WTC11 (cell line): ENCODE data around the gene ALDH16A1. TPM values are rescaled to one million over a fixed set of nuclear protein-coding genes. Genes with fewer than 3 reads are reported as not detected.

Experiments used
- ATAC-seq: fragments of 200-7000 bp; cut with Tn5 transposase; 2 replicates; pipeline ENCODE4 v1.10.0; 2021; ENCODE audit warnings: mild to moderate bottlenecking, moderate library complexity
- CTCF ChIA-PET: fragments of 300-600 bp; sonication (Branson Sonifier 250); formaldehyde crosslinking; loops from one replicate; lab custom pipeline; 2021; ENCODE audit warnings: antibody characterized with exemption; lab: Charles Lee
- POLR2A ChIA-PET: fragments of 350-600 bp; sonication (Branson Sonifier 250); formaldehyde crosslinking; loops from one replicate; lab custom pipeline; 2021; ENCODE audit warnings: antibody characterized with exemption; lab: Charles Lee
- DNase-seq: peaks from one replicate; pipeline ENCODE4 v3.0.0; 2021; ENCODE audit warnings: low spot score
- H3K27ac Mint-ChIP-seq: 2 replicates; pipeline ENCODE4 v1.8.0; 2021; ENCODE audit warnings: mixed read lengths
- H3K27me3 Mint-ChIP-seq: 2 replicates; pipeline ENCODE4 v1.8.0; 2021; ENCODE audit warnings: low read depth, mild to moderate bottlenecking, moderate library complexity, mixed read lengths
- H3K36me3 Mint-ChIP-seq: 2 replicates; pipeline ENCODE4 v1.8.0; 2021; ENCODE audit warnings: mixed read lengths
- H3K4me1 Mint-ChIP-seq: 2 replicates; pipeline ENCODE4 v1.8.0; 2022; ENCODE audit warnings: mixed read lengths
- H3K4me3 Mint-ChIP-seq: 2 replicates; pipeline ENCODE4 v1.8.0; 2021; ENCODE audit warnings: mild to moderate bottlenecking, moderate library complexity, mixed read lengths
- H3K9me3 Mint-ChIP-seq: 2 replicates; pipeline ENCODE4 v1.8.0; 2021; ENCODE audit warnings: mixed read lengths
- AFF4 ChIP-seq: sonication (generic); formaldehyde crosslinking; IDR thresholded peaks from 2 replicates; pipeline ENCODE4 v1.8.1; 2023; ENCODE audit warnings: mild to moderate bottlenecking, missing genetic modification reagents, borderline replicate concordance
- ATF1 ChIP-seq: sonication (generic); formaldehyde crosslinking; IDR thresholded peaks from 2 replicates; pipeline ENCODE4 v1.8.1; 2023; ENCODE audit warnings: mild to moderate bottlenecking, moderate library complexity, missing genetic modification reagents
- CREB1 ChIP-seq: sonication (generic); formaldehyde crosslinking; IDR thresholded peaks from 2 replicates; pipeline ENCODE4 v1.8.0; 2023; ENCODE audit warnings: mild to moderate bottlenecking, missing genetic modification reagents
- ESRRA ChIP-seq: sonication (generic); formaldehyde crosslinking; IDR thresholded peaks from 2 replicates; pipeline ENCODE4 v1.8.1; 2022; ENCODE audit warnings: mild to moderate bottlenecking, missing genetic modification reagents, borderline replicate concordance
- GRHL2 ChIP-seq: fragments of 250-450 bp; sonication (Bioruptor Pico); IDR thresholded peaks from 2 replicates; pipeline ENCODE4 v1.8.0; 2022; ENCODE audit warnings: mild to moderate bottlenecking, moderate library complexity; ENCODE audit not compliant: insufficient replicate concordance, severe bottlenecking
- HMGA2 ChIP-seq: fragments of 250-450 bp; sonication (Bioruptor Pico); IDR thresholded peaks from 2 replicates; pipeline ENCODE4 v1.4.0; 2021; ENCODE audit warnings: mild to moderate bottlenecking, moderate library complexity
- ZNF121 ChIP-seq: sonication (generic); formaldehyde crosslinking; IDR thresholded peaks from 2 replicates; pipeline ENCODE4 v1.8.0; 2023; ENCODE audit warnings: missing genetic modification reagents
- ZNF416 ChIP-seq: fragments of 250-450 bp; sonication (Bioruptor Pico); IDR thresholded peaks from 2 replicates; pipeline ENCODE4 v1.9.0; 2021; ENCODE audit warnings: mild to moderate bottlenecking, inconsistent platforms
- ZNF425 ChIP-seq: fragments of 250-450 bp; sonication (Bioruptor Pico); conservative IDR thresholded peaks from 2 replicates; pipeline ENCODE4 v1.9.0; 2021; ENCODE audit warnings: mild to moderate bottlenecking
- total RNA-seq: library from RNA; stranded (reverse); gene quantifications from 3 replicates; pipeline ENCODE4 v1.2.3, GENCODE V29; 2021
- TF ChIP-seq, protein P1 (sequence below): sonication (generic); formaldehyde crosslinking; IDR thresholded peaks from 2 replicates; pipeline ENCODE4 v1.8.1; 2022; ENCODE audit warnings: mild to moderate bottlenecking, moderate library complexity, missing genetic modification reagents
- TF ChIP-seq, protein P2 (sequence below): fragments of 200-600 bp; IDR thresholded peaks from 2 replicates; pipeline ENCODE4 v1.8.0; 2022; ENCODE audit warnings: antibody characterized with exemption
- TF ChIP-seq, protein P3 (sequence below): fragments of 250-450 bp; sonication (Bioruptor Pico); IDR thresholded peaks from 2 replicates; pipeline ENCODE4 v2.1.2; 2022; ENCODE audit warnings: mild to moderate bottlenecking, moderate library complexity

Gene ALDH16A1
- total RNA-seq, 1 experiment from 2014 or later, result 44.3 TPM

- Mint-ChIP-seq H3K36me3 (peaks cover 14% of the 10 kb centered on the region), H3K4me3 (no peak overlapping the region)
- DNase-seq, result no peak
Observed at GRCh38 chr19:49502866-49503581, 50.0 kb downstream of the ALDH16A1 start.

GRCh38 chr19:49503582-49503962 is 50.5 kb downstream of the ALDH16A1 start:
- H3K36me3 Mint-ChIP-seq, result peaks cover 8% of the 10 kb centered on the region
- peaks cover 26% of the 10 kb centered on the region for H3K4me1 Mint-ChIP-seq
- POLR2A ChIA-PET, result interaction anchor here (1.0 to 1.4 kb wide), 3 partner anchors 42 to 348 kb away, joined by 3 to 5 read pairs (median 3); partner anchors contain the start of gene NOSIP
- no peak overlapping the region for H3K27ac Mint-ChIP-seq
- no peak overlapping the region for H3K4me3 Mint-ChIP-seq
- no peaks in the 10 kb centered on the region; the same call in 1 of the 2 replicates for H3K27me3 Mint-ChIP-seq
- H3K9me3 Mint-ChIP-seq, result no peaks in the 10 kb centered on the region
- CTCF ChIA-PET, result interaction anchor here (1.1 to 2.4 kb wide), 5 partner anchors 27 to 173 kb away, joined by 5 to 20 read pairs (median 5); partner anchors contain the start of gene PRMT1
- ATAC-seq, result no peak
- DNase-seq, result no peak
- TF ChIP-seq GRHL2 (CRISPR knock-in tag) (no peak), ZNF425 (CRISPR knock-in tag) (no peak), CREB1 (no peak)
- TF ChIP-seq, protein P1, sequence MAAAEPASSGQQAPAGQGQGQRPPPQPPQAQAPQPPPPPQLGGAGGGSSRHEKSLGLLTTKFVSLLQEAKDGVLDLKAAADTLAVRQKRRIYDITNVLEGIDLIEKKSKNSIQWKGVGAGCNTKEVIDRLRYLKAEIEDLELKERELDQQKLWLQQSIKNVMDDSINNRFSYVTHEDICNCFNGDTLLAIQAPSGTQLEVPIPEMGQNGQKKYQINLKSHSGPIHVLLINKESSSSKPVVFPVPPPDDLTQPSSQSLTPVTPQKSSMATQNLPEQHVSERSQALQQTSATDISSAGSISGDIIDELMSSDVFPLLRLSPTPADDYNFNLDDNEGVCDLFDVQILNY (CRISPR knock-in tag), result no peak
- TF ChIP-seq, all 79 proteins: peak for 0

More at GRCh38 chr19:49502866-49503581, 50.0 kb downstream of the ALDH16A1 start:
- no peak for TF ChIP-seq ZNF416 (CRISPR knock-in tag)
- no peak for TF ChIP-seq ESRRA (CRISPR knock-in tag)
- TF ChIP-seq, protein P2, sequence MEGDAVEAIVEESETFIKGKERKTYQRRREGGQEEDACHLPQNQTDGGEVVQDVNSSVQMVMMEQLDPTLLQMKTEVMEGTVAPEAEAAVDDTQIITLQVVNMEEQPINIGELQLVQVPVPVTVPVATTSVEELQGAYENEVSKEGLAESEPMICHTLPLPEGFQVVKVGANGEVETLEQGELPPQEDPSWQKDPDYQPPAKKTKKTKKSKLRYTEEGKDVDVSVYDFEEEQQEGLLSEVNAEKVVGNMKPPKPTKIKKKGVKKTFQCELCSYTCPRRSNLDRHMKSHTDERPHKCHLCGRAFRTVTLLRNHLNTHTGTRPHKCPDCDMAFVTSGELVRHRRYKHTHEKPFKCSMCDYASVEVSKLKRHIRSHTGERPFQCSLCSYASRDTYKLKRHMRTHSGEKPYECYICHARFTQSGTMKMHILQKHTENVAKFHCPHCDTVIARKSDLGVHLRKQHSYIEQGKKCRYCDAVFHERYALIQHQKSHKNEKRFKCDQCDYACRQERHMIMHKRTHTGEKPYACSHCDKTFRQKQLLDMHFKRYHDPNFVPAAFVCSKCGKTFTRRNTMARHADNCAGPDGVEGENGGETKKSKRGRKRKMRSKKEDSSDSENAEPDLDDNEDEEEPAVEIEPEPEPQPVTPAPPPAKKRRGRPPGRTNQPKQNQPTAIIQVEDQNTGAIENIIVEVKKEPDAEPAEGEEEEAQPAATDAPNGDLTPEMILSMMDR, result peak; percentile 29; the same call in 1 of the 2 replicates
- H3K4me1 Mint-ChIP-seq, result peaks cover 31% of the 10 kb centered on the region
- no peak overlapping the region for H3K27ac Mint-ChIP-seq
- no peaks in the 10 kb centered on the region for H3K9me3 Mint-ChIP-seq
- no peak for ATAC-seq
- POLR2A ChIA-PET, result interaction anchor here (1.0 to 1.4 kb wide), 3 partner anchors 43 to 347 kb away, joined by 3 to 5 read pairs (median 3); partner anchors contain the start of gene NOSIP
- CTCF ChIA-PET, result interaction anchor here (0.5 to 2.4 kb wide), 9 partner anchors 24 to 173 kb away, joined by 3 to 20 read pairs (median 5); partner anchors contain the start of gene PRMT1
- H3K27me3 Mint-ChIP-seq, result no peaks in the 10 kb centered on the region; the same call in 1 of the 2 replicates

GRCh38 chr19:49506575-49507105 is 53.6 kb downstream of the ALDH16A1 start:
- H3K27me3 Mint-ChIP-seq, result no peaks in the 10 kb centered on the region; the same call in 1 of the 2 replicates
- no peaks in the 10 kb centered on the region for H3K36me3 Mint-ChIP-seq
- peak; percentile 90 for ATAC-seq
- ChIA-PET CTCF (interaction anchor here (0.6 to 3.0 kb wide), 25 partner anchors 11 to 296 kb away, joined by 3 to 58 read pairs (median 4); partner anchors contain the start of genes NOSIP, PRMT1, PRRG2 and RCN3), POLR2A (interaction anchor here (1.2 kb wide), 1 partner anchor 30 kb away, joined by 3 read pairs; no protein-coding TSS in a partner anchor)
- H3K4me1 Mint-ChIP-seq, result peaks cover 9% of the 10 kb centered on the region
- DNase-seq, result peak; percentile 89
- peak overlapping the region; percentile 35; the same call in 1 of the 2 replicates for H3K4me3 Mint-ChIP-seq
- H3K9me3 Mint-ChIP-seq, result no peaks in the 10 kb centered on the region
- TF ChIP-seq ATF1 (CRISPR knock-in tag) (no peak), AFF4 (CRISPR knock-in tag) (no peak), HMGA2 (CRISPR knock-in tag) (no peak), ZNF121 (CRISPR knock-in tag) (no peak; the same call in none of the 2 replicates)
- TF ChIP-seq, protein P3, sequence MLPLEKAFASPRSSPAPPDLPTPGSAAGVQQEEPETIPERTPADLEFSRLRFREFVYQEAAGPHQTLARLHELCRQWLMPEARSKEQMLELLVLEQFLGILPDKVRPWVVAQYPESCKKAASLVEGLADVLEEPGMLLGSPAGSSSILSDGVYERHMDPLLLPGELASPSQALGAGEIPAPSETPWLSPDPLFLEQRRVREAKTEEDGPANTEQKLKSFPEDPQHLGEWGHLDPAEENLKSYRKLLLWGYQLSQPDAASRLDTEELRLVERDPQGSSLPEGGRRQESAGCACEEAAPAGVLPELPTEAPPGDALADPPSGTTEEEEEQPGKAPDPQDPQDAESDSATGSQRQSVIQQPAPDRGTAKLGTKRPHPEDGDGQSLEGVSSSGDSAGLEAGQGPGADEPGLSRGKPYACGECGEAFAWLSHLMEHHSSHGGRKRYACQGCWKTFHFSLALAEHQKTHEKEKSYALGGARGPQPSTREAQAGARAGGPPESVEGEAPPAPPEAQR (CRISPR knock-in tag), result no peak
- TF ChIP-seq, protein P2, result peak; percentile 88
- H3K27ac Mint-ChIP-seq, result no peak overlapping the region
